Measurements from ENCODE around the gene RFLNA.

- TF ChIP-seq POLR2A (IDR thresholded peaks at IDR 0.05; ENCODE audit: low read length) (no peak), GATA1 (IDR thresholded peaks at IDR 0.05; ENCODE audit: low read depth, low read length) (no peak)
Measured at GRCh38 chr12:124306686-124307555, 12.0 kb downstream of the RFLNA start.

Measured in erythroblast (primary cell).